ENCODE data around the gene MED13L.
A peak's percentile ranks its signal among the peaks of the same experiment; 100 is the strongest.
"Not testable (repeated sequence)": the region's sequence is repeated elsewhere in the genome, so short reads cannot be mapped to it uniquely, and the experiment has no call there.

Gene MED13L

GRCh38 chr12:116294454-116295165 is 17.1 kb upstream of the MED13L start:
- Mint-ChIP-seq H3K9me3 (no peaks in the 10 kb centered on the region), H3K27me3 (no peaks in the 10 kb centered on the region), H3K27ac (no peak overlapping the region), H3K4me3 (no peak overlapping the region), H3K4me1 (no peaks in the 10 kb centered on the region), H3K36me3 (no peaks in the 10 kb centered on the region)

DNA sequence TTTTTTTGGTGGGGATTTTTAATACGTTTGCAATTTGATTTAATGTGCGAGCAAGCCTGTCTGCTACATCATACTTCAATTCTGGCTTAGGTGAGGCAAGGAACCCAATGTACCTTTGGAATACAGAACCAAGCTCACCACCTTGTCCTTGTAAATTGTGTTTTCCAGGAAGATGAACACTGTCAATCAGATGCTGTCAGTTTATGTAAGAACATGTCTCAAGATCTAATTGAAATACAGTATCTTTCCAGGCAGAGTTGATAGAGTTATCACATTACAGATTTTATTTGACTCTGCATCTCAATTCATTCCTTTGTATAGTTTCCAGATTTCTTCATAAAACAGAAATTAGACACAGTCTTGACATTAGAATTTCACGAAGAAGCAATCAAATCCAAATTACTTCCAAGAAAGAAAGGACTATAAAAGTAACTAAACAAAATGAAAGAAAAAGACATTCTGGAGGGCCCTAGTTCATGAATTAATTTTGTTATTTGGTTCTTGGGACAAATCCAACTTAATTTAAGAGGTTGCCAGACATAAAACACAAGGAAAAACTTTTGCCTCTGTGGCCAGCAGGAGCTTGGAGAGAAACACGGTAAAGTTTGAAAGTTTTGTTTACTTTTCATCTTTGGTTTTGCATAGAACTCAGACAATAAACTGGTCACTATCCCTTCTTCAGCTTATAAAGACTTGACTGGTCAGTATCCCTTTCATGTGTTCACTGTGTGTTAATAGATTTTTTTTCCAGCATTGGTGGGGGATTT is 16.4 kb upstream of the MED13L start:
- no peak overlapping the region for H3K27ac Mint-ChIP-seq
- no peaks in the 10 kb centered on the region for H3K4me1 Mint-ChIP-seq
- H3K4me3 Mint-ChIP-seq = no peak overlapping the region
- H3K9me3 Mint-ChIP-seq = no peaks in the 10 kb centered on the region
- no peaks in the 10 kb centered on the region for H3K36me3 Mint-ChIP-seq
- no peaks in the 10 kb centered on the region for H3K27me3 Mint-ChIP-seq

GRCh38 chr12:116291218-116291617 is 13.7 kb upstream of the MED13L start:
- Mint-ChIP-seq H3K27me3 (no peaks in the 10 kb centered on the region), H3K27ac (no peak overlapping the region), H3K9me3 (no peaks in the 10 kb centered on the region), H3K36me3 (no peaks in the 10 kb centered on the region), H3K4me1 (no peaks in the 10 kb centered on the region), H3K4me3 (no peak overlapping the region)

GRCh38 chr12:116288735-116289134 is 11.2 kb upstream of the MED13L start:
- H3K36me3 Mint-ChIP-seq = no peaks in the 10 kb centered on the region
- H3K4me3 Mint-ChIP-seq = no peak overlapping the region
- H3K27me3 Mint-ChIP-seq = no peaks in the 10 kb centered on the region
- H3K27ac Mint-ChIP-seq = no peak overlapping the region
- no peaks in the 10 kb centered on the region for H3K9me3 Mint-ChIP-seq
- H3K4me1 Mint-ChIP-seq = no peaks in the 10 kb centered on the region

DNA sequence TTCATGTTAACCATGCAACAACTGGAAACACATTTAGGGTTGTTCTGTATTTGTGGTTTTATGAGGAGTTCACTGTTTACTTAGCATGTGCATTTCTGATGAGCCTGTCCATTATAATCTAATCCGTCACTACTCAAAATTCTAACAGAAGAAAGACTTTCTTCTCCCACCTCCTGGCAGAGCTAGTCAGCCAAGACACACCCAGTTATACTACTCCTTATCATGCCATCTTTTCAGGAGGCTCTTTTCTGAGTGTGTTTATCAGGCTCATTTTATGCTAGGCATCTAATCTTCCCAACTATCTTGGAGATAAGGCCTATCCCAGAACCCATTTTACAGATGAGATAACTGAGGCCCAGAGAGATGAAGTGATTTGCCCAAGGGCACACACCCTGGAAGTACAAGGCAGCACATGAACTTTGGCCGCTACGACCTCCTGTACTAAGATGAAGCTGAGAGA is 10.4 kb upstream of the MED13L start:
- Mint-ChIP-seq H3K27me3 (no peaks in the 10 kb centered on the region), H3K4me1 (peaks cover 5% of the 10 kb centered on the region), H3K36me3 (no peaks in the 10 kb centered on the region), H3K27ac (no peak overlapping the region), H3K9me3 (no peaks in the 10 kb centered on the region), H3K4me3 (no peak overlapping the region)

DNA sequence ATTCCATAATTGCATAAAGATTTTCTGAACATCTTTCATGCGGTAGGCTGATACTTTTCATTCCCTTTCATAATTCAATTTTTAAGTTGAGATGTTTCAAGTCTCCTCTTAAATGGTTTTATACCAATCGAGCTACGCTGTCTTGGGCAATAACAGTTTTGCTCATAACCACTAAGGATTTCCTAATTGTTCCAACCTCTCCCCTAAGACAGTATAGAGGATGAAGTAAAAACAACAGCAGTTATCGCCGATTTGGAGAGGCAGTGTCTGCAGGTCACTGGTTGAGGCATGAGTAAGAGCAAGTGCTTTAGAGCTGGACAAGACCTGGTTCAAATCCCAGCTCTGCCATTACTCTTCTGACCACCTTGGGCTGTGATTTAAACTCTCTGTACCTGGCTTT is 6.9 kb upstream of the MED13L start:
- Mint-ChIP-seq H3K36me3 (no peaks in the 10 kb centered on the region), H3K27ac (no peak overlapping the region), H3K9me3 (no peaks in the 10 kb centered on the region), H3K4me3 (no peak overlapping the region), H3K4me1 (peaks cover 12% of the 10 kb centered on the region), H3K27me3 (no peaks in the 10 kb centered on the region)

DNA sequence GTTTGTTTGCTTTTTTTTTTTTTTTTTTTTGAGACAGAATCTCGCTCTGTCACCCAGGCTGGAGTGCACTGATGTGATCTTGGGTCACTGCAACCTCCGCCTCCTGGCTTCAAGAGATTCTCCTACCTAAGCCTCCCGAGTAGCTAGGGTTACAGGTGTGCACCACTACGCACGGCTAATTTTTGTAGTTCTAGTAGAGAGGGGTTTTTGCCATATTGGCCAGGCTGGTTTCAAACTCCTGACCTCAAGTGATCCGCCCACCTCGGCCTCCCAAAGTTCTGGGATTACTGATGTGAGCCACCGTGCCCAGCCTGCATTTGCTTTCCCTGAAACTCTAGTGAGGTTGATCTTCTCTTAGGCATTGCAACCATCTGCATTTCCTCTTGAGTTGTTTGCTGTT is 6.4 kb upstream of the MED13L start:
- H3K36me3 Mint-ChIP-seq = not testable (repeated sequence)

GRCh38 chr12:116282371-116283286 is 5.1 kb upstream of the MED13L start:
- peak overlapping the region; percentile 26 for H3K4me3 Mint-ChIP-seq

More for the DNA sequence above, 6.4 kb upstream of the MED13L start:
- not testable (repeated sequence) for H3K4me3 Mint-ChIP-seq, H3K9me3 Mint-ChIP-seq, H3K27me3 Mint-ChIP-seq, H3K27ac Mint-ChIP-seq
- H3K4me1 Mint-ChIP-seq = peaks cover 12% of the 10 kb centered on the region

DNA sequence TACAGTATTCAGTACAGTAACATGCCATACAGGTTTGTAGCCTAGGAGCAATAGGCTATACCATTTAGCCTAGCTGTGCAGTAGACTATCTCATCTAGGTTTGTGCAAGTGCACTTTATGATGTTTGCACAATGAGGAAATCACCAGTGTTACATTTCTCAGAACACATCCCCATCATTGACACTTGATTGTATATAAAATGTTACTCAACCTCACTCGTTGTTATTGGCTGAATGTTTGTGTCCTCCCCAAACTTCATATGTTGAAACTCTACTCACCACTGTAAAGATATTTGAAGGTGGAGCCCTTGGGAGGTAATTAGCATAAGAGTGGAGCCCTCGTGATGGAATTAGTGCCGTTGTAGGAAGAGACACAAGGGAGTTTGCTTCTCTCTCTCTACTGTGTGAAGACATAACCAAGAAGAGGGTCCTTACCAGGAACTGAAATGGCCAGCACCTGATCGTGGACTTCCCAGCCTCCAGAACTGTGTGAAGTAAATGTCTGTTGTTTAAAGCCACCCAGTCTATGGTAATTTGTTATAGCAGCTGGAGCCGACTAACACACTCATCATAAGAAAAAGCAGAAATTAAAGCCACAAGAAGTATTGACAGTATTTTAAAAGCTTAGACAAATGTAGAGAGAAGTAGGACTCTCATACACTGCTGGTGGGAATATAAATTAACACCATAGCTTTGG is 3.2 kb upstream of the MED13L start:
- no peaks in the 10 kb centered on the region for H3K27me3 Mint-ChIP-seq
- H3K27ac Mint-ChIP-seq = no peak overlapping the region
- H3K36me3 Mint-ChIP-seq = no peaks in the 10 kb centered on the region
- H3K4me1 Mint-ChIP-seq = peaks cover 14% of the 10 kb centered on the region
- H3K9me3 Mint-ChIP-seq = no peaks in the 10 kb centered on the region
- no peak overlapping the region for H3K4me3 Mint-ChIP-seq

More at GRCh38 chr12:116282371-116283286, 5.1 kb upstream of the MED13L start:
- Mint-ChIP-seq H3K36me3 (no peaks in the 10 kb centered on the region), H3K9me3 (no peaks in the 10 kb centered on the region), H3K27me3 (no peaks in the 10 kb centered on the region), H3K27ac (no peak overlapping the region), H3K4me1 (peaks cover 12% of the 10 kb centered on the region)

DNA sequence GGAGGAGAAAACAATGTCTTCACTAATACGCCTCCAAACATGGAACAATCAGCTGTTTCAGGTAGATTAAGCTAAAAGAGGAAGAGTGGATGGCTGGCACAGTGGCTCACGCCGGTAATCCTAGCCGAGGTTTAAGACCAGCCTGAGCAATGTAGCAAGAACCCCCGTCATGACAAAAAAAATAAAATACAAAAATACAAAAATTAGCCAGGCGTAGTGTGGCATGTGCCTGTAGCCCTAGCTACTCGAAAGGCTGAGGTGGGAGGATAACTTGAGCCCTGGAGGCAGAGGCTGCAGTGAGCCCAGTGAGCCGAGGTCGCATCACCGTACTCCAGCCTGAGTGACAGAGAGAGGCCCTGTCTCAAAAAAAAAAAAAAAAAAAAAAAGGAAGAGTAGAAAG is 1.2 kb upstream of the MED13L start:
- Mint-ChIP-seq H3K9me3 (no peaks in the 10 kb centered on the region), H3K27ac (peak overlapping the region; percentile 72)

DNA sequence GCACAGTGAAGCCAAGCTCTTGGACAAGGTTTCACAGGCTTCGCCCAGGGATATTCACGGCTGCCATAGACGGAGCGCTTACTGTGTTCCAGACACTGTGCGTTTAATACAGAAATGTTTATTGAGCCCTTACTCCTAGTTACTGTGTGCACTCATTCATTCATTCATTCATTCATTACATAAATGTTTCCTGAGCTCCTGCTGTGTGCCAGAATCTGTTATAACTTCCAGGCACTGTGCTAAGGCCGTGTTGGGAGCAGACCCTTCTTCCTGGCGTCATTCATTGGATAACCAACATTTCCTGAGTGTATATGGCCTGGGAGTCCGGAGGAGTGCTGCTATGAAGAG is 760 bp upstream of the MED13L start:
- Mint-ChIP-seq H3K27me3 (no peaks in the 10 kb centered on the region), H3K36me3 (no peaks in the 10 kb centered on the region), H3K4me1 (peaks cover 38% of the 10 kb centered on the region), H3K9me3 (no peaks in the 10 kb centered on the region), H3K27ac (peak overlapping the region; percentile 72), H3K4me3 (peak overlapping the region; percentile 89)

More for the DNA sequence above, 1.2 kb upstream of the MED13L start:
- Mint-ChIP-seq H3K27me3 (no peaks in the 10 kb centered on the region), H3K4me3 (peak overlapping the region; percentile 89), H3K36me3 (no peaks in the 10 kb centered on the region), H3K4me1 (peaks cover 35% of the 10 kb centered on the region)

GRCh38 chr12:116276652-116277466 is 634 bp downstream of the MED13L start:
- Mint-ChIP-seq H3K27ac (peak overlapping the region; percentile 96), H3K4me1 (peaks cover 40% of the 10 kb centered on the region), H3K27me3 (no peaks in the 10 kb centered on the region), H3K36me3 (no peaks in the 10 kb centered on the region), H3K9me3 (no peaks in the 10 kb centered on the region), H3K4me3 (peak overlapping the region; percentile 96)

DNA sequence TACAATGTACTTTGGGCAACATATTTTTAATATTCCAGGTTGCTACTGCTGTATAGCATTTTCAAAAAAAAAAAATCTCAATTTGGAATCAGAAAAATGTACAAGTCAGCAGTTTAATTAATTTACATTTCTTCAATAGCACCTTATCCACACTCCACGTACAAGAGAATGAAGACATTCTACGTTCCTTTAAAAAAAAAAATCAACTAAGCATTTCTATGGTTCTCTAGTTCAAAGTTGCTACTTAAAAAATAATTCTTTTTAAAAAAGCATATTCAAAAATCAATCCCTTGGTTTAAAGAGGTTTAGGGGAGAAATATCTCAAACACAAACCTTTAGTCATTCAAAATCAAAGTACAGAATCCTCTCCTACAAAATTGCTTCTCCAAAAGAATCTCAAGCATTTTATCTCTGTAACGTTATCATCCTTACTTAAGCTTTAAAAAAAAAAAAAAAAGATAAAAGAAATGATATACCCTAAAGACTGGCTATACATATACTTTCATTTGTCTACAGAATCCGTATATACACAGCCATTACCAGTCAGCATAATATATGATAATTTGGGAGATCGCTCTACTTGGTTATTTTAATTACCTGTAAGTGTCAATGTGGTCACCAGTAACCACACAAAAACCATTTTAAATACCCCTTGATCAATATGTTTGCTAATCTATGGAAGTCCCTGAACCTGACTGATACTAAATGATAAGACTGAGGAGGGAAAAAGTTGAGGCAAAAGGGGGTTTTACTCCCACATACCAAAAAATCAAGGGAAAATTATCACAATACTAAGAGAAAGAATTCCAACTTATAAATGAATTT is 2.7 kb downstream of the MED13L start:
- Mint-ChIP-seq H3K9me3 (no peaks in the 10 kb centered on the region), H3K27ac (no peak overlapping the region), H3K36me3 (no peaks in the 10 kb centered on the region), H3K27me3 (no peaks in the 10 kb centered on the region), H3K4me3 (peak overlapping the region; percentile 96), H3K4me1 (peaks cover 51% of the 10 kb centered on the region)
